ENCODE measurements around the gene NT5C1A.

The NT5C1A gene

DNA sequence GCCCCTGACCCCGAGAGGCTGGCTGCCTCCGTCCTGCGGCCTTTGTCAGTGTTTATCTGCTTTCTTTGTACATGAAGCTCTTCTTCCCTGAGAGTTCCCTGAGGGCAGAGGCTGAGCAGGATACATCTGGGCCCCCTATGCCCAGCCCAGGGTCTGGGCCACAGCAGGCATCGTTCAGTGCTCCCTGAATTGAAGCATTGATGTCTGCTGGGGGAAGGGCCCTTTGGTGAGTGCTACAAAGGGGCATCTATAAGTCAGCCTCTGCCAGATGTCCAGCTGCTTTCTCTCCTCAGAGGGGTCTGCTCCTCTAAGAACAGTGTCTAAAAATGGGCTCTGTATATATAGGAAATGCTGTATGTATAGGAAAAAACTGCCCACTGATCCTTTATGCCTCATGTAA lies 34.5 kb downstream of the NT5C1A start:
- DNase-seq (ENCODE audit: low read depth in 2 of 2) = no peak

DNA sequence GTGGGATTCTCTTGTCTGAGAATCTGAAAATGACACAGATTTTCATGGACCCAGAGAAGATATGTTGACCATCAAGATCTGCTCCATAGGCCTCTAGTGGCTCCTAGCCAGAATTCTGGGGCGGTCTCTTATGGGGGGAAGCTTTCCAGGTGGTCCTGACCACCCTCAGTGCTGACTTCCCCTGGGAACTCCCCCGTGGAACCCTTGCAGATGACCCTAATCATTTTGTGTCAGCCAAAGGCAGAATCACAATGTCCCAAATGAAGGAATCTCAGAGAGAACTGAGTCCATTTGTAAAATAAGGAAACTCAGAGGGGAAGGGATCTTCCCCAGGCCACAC lies 36.1 kb downstream of the NT5C1A start:
- DNase-seq (ENCODE audit: low read depth in 2 of 2) = no peak

DNA sequence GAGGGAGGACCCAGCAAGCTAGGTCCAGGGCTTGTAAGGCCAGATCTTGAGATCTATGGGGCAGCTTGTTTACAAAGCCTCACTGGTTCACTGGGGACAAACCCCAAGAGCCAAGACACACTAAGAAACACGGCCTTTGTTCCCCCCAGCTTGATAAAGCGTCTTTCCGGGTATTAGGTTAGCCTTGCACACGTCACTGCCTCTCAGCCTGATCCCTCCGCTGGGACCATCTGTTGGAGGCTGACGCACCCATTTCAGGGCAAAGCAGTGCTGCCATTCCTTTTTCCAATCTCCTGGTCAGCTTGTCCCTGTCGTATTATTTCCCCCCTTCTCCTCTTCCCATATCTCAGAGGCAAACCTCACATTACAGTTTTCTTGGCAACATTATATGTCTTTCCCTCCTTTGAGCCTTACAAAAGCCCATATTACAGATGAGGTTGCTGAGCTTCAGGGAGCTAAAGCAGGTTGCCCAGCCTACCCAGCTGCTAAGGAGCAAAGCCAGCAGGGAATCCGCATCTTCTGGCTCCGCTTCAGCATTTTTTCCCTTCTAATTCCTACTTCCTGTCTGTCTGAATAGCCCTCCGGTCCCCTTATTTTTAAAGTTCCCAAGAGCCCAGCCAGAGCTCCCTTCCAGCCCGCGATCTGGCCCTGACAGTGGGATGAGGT lies 36.6 kb downstream of the NT5C1A start:
- DNase-seq (ENCODE audit: low read depth in 2 of 2) = no peak

DNA sequence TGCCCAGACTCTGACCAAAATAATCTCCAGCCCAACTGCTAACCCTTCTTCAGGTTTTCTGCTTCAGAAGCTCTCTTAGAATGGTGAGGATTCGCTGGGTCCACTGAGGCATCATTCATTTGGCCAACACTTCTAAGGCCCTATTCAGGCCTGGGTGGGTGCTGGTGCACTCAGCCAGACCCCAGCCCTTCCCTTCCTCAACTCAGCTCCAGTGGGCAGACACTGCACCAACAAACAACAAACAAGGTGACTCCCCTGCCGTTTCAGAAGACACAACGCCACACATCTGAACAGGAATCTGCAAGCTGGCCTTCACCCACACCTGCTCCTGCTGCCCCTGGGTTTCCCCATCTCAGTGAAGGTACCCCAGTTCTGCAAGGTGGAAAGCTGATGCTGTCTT lies 38.5 kb downstream of the NT5C1A start:
- no peak for DNase-seq (ENCODE audit: low read depth in 2 of 2)

DNA sequence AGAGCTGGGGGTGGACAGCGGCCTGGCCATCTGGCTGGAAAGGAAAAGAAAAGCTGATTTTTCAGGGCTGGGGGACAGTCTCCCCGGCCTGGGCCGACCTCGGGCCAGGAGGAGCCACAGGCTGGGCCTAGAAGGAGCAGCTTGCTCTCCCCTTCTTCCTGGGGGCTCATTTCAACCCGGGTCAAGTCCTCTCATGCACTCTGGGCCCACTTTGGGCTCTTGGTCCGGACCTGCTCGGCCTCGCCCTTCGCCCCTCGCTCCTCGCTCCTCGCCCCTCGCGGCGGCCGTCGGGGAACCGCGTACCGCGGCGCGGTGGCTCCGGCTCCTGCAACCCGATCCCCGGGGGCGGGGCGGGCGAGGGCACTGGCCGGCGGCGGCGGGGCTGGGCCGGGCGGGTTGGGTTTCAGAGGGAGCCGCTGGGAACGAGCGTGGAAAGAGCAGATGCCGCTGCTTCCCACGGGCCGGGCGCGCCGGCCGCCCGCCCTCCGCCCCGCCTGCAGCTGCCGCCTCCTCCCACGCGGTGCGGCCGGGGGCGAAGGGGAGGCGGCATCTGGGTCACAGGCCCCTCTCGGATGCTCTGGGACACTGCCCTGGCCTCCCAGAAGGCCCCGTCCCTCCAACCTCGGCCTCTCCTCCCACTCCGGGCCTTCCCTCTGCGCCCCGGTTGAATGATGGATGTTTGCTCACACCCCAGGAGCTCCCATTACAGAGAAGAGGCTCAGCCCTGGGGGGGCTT lies 39.1 kb downstream of the NT5C1A start:
- DNase-seq (ENCODE audit: low read depth in 2 of 2) = no peak

DNA sequence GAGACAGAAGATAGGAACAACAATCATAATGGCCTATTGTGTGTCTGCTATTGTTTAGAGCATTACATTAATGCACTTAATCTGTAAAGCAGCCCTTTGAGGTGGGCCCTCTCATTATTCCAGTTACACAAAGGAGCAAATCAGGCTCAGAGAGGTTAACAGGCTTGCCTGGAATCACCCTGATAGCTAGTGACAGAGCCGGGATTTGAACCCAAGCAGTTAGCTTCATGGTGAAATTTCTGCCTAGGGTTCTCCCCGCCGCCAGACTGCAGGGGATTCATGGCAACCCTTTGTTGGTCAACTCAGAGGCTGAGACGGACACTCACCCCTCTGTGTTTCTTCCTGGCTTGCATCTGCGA lies 39.6 kb downstream of the NT5C1A start:
- no peak for DNase-seq (ENCODE audit: low read depth in 2 of 2)

DNA sequence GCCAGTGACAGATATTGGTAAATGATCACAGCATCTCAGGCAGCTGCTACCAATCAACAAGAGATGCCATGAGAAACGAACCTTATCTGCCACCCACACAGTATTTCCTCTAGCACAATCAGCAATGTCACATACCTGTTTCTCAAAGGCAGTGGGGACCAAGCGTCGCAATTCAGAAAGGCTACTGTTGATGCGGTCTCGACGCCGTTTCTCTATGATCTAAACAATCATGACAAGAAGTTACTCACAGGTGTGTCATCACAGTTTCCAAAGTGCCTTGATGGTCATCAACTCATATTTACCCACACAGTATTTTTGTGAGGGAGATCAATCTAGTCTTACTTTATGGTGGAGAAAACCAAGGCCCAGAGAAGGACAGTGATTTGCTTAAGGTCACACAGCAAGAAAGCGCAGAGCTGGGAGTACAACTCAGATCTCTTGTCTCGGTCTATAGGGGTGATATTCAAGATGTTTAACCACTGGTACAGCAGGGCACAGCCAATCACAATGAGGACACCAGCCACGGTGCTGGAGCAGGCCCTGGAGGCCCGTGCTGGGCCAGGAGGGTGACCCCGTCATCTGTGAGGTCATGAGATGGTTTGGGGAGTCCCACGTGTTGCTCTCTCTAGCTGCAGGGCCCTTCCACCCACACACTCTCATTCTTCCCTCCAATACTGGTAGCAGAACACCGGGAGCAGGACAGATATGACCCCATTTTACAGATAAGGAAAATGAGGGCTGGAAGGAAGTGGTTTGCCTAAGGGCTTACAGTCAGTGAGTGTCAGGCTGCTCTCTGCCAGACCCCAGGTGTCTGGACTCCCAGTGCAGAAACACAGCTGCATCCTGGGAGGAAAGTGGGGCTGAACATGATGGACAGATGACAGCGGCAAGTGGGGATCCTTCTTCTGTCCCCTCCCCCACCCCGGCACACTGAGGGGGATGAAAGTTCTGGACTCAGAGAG lies 40.3 kb downstream of the NT5C1A start:
- DNase-seq (ENCODE audit: low read depth in 2 of 2) = no peak

DNA sequence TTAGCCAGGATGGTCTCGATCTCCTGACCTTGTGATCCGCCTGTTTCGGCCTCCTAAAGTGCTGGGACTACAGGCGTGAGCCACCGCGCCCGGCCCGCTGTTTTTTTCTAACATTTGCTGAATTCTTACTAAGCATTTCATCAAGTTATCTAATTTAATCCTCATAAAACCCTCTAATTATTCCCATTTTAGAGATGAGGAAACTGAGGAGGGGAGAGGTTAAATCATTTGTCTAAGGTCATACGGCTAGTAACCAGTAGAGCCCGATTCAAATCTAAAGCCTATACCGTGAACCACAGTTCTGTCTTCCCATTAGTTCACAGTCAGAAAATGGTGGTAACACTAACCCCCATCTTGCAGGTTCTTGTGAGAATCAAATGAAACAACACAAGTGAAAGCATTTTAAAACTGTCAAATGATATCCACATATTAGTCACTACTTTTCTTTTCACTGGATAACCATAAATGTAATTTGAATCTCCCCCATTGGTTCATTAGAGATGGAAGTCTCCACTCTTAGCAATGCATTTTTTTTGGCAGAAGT lies 43.0 kb downstream of the NT5C1A start:
- no peak for DNase-seq (ENCODE audit: low read depth in 2 of 2)

DNA sequence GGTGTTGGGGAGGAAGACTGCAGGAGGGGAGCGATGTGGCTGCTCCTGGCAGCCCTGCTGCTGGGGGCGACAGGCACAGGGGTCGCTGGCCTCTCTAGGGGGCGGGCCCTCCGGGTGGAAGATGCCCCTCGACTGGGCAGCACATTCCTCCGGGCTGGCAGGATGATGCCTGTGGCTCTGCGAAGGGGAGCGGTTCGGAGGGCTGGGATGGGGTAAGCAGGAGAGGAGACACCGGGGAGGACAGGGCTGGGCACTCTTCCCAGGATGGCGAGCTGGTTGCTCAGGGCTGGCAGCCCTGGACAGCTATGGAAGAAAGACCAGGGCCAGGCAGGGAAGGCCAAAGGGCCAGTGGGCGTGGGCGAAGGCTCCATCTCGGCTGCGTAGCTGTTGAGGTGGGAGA lies 45.3 kb downstream of the NT5C1A start:
- DNase-seq (ENCODE audit: low read depth in 2 of 2) = no peak

DNA sequence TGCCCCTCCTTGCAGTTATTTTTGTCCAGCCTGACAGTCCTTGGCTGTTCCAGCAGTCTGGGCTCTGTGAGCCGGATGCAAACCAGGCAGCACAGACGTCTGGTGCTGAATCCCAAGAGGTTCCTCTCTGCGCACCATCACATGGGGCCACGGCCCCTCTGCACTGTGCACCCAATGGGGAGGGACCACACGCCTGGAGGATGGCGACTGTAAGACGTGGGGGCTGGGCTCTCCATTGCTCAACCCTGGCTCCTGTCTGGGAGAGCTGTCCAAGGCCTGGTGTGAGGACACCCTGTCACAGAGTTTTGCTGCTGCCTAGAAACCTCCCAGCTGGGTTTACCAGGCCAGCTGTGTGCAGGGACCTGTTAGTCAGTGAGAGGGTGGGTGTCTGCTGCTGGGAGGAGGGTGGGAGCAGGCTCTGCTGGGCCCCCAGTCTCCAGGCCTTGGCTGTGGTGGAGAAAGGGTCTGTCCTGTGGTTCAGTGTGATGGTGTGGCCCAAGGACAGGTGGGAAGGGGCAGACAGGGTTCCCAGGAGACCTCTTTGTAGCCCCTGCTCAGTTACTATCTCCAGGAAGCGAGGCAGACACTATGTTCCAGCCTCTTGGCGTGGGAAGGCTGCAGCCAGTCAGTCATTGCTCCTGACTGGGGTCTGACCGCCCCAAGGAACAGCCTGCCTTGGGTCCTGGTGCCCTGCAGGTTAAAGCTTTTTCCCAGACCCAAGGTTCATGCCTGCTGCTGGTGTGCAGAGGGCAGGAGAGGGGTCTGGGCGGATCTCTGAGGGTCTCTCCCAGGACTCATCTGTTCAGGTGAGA lies 46.2 kb downstream of the NT5C1A start:
- DNase-seq (ENCODE audit: low read depth in 2 of 2) = no peak

DNA sequence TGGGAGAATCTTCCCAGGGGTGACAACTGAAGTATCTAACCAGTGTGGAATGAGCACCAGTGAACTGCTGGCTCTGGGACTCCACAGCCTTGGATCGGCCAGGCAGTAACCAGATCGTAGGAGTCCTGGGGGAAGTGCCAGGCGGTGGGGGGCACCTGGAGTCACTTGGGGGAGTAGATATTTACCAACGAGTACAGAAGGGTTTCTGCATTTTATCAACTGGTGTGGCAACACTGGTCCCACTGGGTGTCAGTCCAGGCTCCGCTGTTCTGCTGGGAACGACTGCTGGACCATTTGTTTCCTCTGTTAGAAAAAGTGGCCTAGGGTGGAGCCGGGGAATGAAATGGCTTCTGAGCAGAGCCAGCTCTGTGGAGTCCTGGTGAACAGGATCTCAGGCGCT lies 46.9 kb downstream of the NT5C1A start:
- no peak for DNase-seq (ENCODE audit: low read depth in 2 of 2)

DNA sequence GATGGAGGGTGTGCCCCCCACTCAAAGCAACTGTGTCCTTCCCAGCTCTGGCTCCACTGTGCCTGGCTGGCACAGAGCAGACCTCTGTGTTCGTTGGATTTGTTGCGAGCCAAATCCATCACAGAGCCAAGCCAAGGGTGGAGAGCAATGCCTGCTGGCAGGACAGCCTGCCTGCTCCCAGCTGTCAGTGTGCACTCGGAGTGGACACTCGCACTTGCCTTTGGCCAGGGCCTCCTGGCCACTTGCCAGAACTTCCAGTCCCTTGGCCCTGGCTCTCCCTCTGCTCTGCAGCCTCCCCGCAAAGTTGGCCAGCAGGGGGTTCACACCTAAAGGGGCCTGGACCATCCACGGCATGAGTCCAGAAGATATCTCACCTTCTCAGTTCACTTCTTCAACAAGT lies 48.9 kb downstream of the NT5C1A start:
- DNase-seq (ENCODE audit: low read depth in 2 of 2) = no peak

DNA sequence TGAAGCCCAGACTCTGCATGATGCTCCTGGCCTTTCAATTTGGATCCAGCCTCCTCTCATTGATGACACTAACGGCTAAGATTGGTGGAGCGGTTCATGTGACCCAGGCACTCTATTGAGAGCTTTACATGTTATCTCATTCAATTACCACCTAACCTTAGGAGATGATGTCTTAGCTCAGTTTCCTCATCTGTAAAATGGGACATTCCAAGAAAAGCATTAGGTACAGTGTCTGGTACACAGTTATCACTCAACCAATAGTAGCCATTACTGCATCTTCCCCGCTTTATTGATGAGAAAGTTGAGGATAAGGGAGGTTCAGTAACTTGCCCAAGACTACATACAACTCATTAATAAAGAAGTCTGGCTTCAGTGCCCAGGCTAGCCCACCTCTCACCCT lies 49.5 kb downstream of the NT5C1A start:
- no peak for DNase-seq (ENCODE audit: low read depth in 2 of 2)

DNA sequence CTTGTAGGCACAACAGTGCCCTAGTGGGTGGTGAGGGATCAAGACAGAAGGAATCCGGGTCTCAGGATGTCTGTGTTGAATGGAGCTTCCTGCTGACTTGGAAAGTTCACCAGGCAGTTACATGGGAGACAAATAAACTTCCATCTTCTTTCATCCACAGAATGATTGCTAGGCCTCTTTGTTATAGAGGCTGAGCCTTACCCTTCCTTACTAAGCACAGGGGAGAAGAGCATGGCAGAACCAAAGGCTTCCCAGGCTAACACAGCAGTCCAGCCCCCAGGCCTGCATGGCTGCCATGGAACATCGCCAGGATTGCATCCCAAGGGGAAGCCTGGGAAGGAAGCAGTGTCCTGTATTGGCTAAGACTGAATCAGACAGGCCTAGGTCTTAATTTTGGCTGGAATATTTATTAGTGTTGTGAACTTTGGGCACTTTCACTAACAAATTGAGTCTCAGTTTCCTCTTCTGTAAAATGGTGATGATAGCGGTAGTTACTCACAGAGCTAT lies 51.2 kb downstream of the NT5C1A start:
- DNase-seq (ENCODE audit: low read depth in 2 of 2) = no peak

DNA sequence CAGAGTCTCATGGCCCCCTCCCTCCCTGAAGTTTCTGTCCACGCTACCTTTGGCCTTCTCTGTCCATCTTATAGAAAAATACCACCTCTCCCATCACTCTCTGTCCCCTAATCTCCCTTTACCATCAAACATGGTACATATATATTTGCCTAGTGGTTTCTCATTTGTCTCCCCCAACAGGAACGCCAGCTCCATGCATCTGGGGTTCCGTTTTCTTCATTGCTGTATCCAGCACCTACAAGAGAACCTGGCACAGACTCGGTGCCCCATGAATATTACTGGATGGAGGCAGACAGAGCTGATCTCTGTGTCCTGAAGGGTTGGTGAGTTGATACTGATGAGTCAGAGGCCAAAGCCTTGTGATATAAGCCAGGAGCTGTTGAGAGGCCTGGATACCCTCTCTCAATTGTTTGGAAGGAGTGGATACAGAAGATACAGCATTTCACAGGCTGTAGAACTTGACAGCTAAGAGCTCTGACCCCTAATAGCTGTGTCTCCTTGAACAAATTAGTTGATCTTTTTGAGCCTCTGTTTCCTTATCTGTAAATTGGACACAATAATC lies 54.3 kb downstream of the NT5C1A start:
- DNase-seq (ENCODE audit: low read depth in 2 of 2) = no peak

DNA sequence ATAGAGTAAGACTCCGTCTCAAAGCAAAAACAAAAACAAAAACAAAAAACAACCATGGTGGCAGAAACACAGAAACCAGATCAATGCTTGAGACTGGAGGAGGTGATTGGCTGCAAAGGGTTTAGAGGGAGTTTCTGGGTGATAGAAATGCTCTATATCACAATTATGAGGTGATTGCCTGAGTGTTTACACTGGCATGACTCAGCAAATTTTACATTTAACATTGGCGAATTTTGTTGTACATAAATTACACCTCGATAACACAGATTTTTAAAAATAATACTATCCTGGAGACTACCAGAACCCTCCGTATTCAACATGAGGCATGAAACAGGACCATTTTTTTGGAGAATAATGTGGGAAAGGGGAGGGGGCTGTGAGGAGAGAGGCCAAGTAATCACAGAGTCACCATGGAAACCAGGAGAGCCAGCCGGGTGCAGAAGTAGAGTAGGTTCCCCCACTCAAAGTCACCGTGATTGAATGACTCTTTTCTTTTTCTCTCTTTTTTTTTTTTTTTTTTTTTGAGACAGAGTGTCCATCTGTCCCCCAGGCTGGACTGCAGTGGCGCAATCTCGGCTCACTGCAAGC lies 56.7 kb downstream of the NT5C1A start:
- no peak for DNase-seq (ENCODE audit: low read depth in 2 of 2)

DNA sequence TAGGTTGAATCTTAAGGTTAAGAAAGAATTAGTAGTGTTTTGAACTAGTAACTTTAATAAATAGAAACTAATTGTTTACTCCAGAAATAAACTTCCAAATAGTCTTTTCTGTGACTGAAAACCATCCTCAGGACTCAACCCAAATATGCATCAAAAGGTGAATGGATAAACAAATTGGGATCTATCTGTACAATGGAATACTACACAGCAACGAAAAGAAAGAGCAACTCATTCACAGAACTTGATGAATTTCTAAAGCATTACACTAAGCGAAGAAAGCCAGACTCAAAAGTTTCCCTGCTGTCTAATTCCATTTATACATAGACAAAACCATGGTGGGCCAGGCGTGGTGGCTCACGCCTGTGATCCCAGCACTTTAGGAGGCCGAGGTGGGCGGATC lies 57.4 kb downstream of the NT5C1A start:
- no peak for DNase-seq (ENCODE audit: low read depth in 2 of 2)

DNA sequence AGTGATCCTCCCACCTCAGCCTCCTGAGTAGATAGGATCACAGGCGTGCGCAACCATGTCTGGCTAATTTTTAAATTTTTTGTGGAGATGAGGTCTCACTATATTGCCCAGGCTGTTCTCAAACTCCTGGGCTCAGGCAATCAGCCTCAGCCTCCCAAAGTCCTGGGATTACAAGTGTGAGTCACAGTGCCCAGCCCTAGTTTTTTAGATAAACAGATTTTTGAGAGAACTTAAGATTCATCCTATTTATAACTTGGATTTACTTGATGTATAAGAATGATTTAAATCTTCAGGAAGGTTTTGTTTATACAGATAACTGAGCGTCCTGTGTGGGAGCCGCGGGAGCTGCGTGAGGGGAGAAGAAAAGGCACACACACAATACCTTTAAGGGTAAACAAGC lies 58.7 kb downstream of the NT5C1A start:
- no peak for DNase-seq (ENCODE audit: low read depth in 2 of 2)

DNA sequence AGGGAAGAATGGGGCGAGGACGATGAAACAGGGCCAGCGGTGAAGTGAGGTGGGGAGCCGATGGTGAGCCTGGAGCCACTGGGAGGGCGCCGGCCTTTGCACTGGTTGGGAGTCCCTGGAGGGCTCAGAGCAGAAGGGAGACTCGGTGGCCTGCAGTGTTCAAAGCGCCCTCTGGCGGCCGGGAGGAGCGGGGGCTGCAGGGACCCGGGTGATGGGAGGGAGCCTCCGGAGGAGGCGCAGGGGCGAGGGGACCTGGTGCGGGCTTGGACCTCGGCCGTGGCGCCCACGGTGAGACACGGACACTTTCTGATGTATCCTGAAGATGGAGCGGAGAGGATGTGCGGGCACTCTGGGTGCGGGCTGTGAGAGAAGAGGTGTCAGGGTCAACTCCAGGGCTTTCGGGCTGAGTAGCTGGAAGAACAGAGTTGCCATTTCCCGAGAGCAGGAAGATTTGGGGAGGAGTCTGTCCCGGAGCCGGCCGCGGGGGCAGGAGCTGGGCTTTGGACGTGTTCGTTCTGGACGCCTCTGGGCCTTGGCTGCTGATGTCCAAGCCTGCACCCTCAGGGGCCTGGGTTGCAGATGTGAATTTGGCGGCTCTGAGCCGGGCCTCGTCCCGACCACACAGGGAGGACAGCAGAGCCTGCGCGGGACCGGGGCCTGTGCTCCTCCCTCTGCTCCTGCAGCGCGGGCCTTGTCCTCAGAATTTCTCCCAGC lies 62.1 kb downstream of the NT5C1A start:
- peak; percentile 67 to 77 for DNase-seq (ENCODE audit: low read depth in 2 of 2)
